ENCODE results near the gene TH.

- TF ChIP-seq POLR2A (IDR thresholded peaks at IDR 0.05; ENCODE audit: low read depth, low read length), result no peak
- TF ChIP-seq, protein P1, sequence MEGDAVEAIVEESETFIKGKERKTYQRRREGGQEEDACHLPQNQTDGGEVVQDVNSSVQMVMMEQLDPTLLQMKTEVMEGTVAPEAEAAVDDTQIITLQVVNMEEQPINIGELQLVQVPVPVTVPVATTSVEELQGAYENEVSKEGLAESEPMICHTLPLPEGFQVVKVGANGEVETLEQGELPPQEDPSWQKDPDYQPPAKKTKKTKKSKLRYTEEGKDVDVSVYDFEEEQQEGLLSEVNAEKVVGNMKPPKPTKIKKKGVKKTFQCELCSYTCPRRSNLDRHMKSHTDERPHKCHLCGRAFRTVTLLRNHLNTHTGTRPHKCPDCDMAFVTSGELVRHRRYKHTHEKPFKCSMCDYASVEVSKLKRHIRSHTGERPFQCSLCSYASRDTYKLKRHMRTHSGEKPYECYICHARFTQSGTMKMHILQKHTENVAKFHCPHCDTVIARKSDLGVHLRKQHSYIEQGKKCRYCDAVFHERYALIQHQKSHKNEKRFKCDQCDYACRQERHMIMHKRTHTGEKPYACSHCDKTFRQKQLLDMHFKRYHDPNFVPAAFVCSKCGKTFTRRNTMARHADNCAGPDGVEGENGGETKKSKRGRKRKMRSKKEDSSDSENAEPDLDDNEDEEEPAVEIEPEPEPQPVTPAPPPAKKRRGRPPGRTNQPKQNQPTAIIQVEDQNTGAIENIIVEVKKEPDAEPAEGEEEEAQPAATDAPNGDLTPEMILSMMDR (conservative IDR thresholded peaks at IDR 0.05; ENCODE audit: low read depth, low read length), result no peak
- no peak for TF ChIP-seq MAFK (IDR thresholded peaks at IDR 0.05; ENCODE audit: low read depth, low read length)
- TF ChIP-seq SMC3 (IDR thresholded peaks at IDR 0.05; ENCODE audit: low read depth, low read length), result no peak
- TF ChIP-seq, protein P2, sequence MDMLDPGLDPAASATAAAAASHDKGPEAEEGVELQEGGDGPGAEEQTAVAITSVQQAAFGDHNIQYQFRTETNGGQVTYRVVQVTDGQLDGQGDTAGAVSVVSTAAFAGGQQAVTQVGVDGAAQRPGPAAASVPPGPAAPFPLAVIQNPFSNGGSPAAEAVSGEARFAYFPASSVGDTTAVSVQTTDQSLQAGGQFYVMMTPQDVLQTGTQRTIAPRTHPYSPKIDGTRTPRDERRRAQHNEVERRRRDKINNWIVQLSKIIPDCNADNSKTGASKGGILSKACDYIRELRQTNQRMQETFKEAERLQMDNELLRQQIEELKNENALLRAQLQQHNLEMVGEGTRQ (IDR thresholded peaks at IDR 0.05; ENCODE audit: low read depth, low read length), result no peak
- no peak for TF ChIP-seq NFE2L2 (IDR thresholded peaks at IDR 0.05; ENCODE audit: low read depth, low read length)
- no peak for TF ChIP-seq RFX5 (IDR thresholded peaks at IDR 0.05; ENCODE audit: low read depth, low read length)
- TF ChIP-seq BHLHE40 (IDR thresholded peaks at IDR 0.05; ENCODE audit: low read depth, low read length), result no peak
- TF ChIP-seq MAZ (IDR thresholded peaks at IDR 0.05; ENCODE audit: borderline replicate concordance, low read depth, low read length), result no peak
- no peak for TF ChIP-seq MXI1 (IDR thresholded peaks at IDR 0.05; ENCODE audit: borderline replicate concordance, low read depth, low read length)
- no peak for TF ChIP-seq RCOR1 (IDR thresholded peaks at IDR 0.05; ENCODE audit: insufficient replicate concordance, low read length)
- no peak for TF ChIP-seq RAD21 (IDR thresholded peaks at IDR 0.05; ENCODE audit: low read length)
- TF ChIP-seq ELK1 (IDR thresholded peaks at IDR 0.05; ENCODE audit: borderline replicate concordance, low read depth, low read length), result no peak
Observed at GRCh38 chr11:2128130-2128510, 43.5 kb downstream of the TH start.
